Prostate gland (tissue), 2 donors: ENCODE measurements around the gene KISS1. TPM values are rescaled to one million over a fixed set of nuclear protein-coding genes. Genes with fewer than 3 reads are reported as not detected.

Experiments
- DNase-seq: peaks from one replicate; pipeline ENCODE4 v3.0.0-alpha.2; 2019; ENCODE audit warnings: low spot score
- H3K27ac ChIP-seq, 2 donors: fragments of 200-600 bp; sonication (generic); 2 replicates each; pipeline ENCODE4 v1.5.1; 2017 to 2019
- H3K27me3 ChIP-seq: fragments of 200-600 bp; sonication (generic); replicated peaks from 2 replicates; pipeline ENCODE4 v1.5.1; 2019; ENCODE audit not compliant: insufficient read depth
- H3K36me3 ChIP-seq, 2 donors: fragments of 200-600 bp; sonication (generic); 1 replicate in 1 of 2; 2 replicates in 1 of 2; pipeline versions ENCODE4 v1.5.1 to v1.8.1; 2017 to 2019
- H3K4me1 ChIP-seq: fragments of 200-600 bp; sonication (generic); replicated peaks from 2 replicates; pipeline ENCODE4 v1.5.1; 2019
- H3K4me3 ChIP-seq, 2 donors: fragments of 200-600 bp; sonication (generic); 2 replicates each; pipeline ENCODE4 v1.5.1; 2017 to 2019
- H3K9me3 ChIP-seq: fragments of 200-600 bp; sonication (generic); 2 replicates; pipeline ENCODE4 v1.5.1; 2017
- CTCF ChIP-seq, 4 experiments: fragments of 200-600 bp in 2 of 4; fragments of 450-650 bp in 2 of 4; sonication (generic) in 2 of 4; IDR thresholded peaks; 1 replicate in 3 of 4; 2 replicates in 1 of 4; pipeline ENCODE4 v1.5.1; 2016 to 2019; ENCODE audit warnings: antibody characterized with exemption in 4 of 4, mild to moderate bottlenecking in 2 of 4, moderate library complexity in 2 of 4
- POLR2A ChIP-seq: fragments of 450-650 bp; IDR thresholded peaks from one replicate; pipeline ENCODE4 v1.6.1; 2016; ENCODE audit warnings: antibody characterized with exemption, mild to moderate bottlenecking
- POLR2AphosphoS5 ChIP-seq: sonication (generic); formaldehyde crosslinking; IDR thresholded peaks from one replicate; pipeline ENCODE4 v1.6.1; 2017; ENCODE audit warnings: antibody characterized with exemption
- WGBS: methylation state at CpG from one replicate; pipeline ENCODE4 v1.1.5; 2018; 5-methylcytosine and 5-hydroxymethylcytosine counted together
- intact Hi-C: fragments of 100-400 bp; cut with DNase I; formaldehyde crosslinking; loops from one replicate; pipeline ENCODE4 v1.14.2; 2022
- total RNA-seq, 2 donors: library from RNA; depleted of rRNA; stranded (reverse); fragments of >200 nt; gene quantifications; one replicate each; pipeline ENCODE4 v1.1.0, GENCODE V29; 2016

KISS1 gene
- total RNA-seq, 2 donors from 2014 or later: 6.0 TPM; not detected in 1

- Histone ChIP-seq H3K4me1 (peaks cover 3% of the 10 kb centered on the region), H3K36me3 (no peaks in the 10 kb centered on the region), H3K27ac (no peak overlapping the region)
These were observed 47.2 kb downstream of the KISS1 start for GRCh38 chr1:204149107-204149506.

GRCh38 chr1:204147406-204148383, 48.6 kb downstream of the KISS1 start:
- peaks cover 3% of the 10 kb centered on the region for H3K4me1 ChIP-seq
- no peak overlapping the region for H3K4me3 ChIP-seq
- H3K27me3 ChIP-seq: no peaks in the 10 kb centered on the region
- no peak overlapping the region for H3K27ac ChIP-seq
- intact Hi-C loops: no loop called here
- DNase-seq: no peak
- 91% methylated on average over 13 of the region's 13 CpGs for WGBS
- no peaks in the 10 kb centered on the region for H3K9me3 ChIP-seq
- no peak for TF ChIP-seq CTCF (IDR thresholded peaks at IDR 0.05)
- no peaks in the 10 kb centered on the region for H3K36me3 ChIP-seq

More at GRCh38 chr1:204149107-204149506, 47.2 kb downstream of the KISS1 start:
- intact Hi-C loops: no loop called here
- peak; percentile 46 for DNase-seq
- Histone ChIP-seq H3K4me3 (no peak overlapping the region), H3K27me3 (no peaks in the 10 kb centered on the region), H3K9me3 (no peaks in the 10 kb centered on the region)
- no peak for TF ChIP-seq CTCF (IDR thresholded peaks at IDR 0.05)
- TF ChIP-seq POLR2AphosphoS5: peak; percentile 54
- 57% methylated on average over 2 of the region's 2 CpGs for WGBS

GRCh38 chr1:204146965-204147364, 49.3 kb downstream of the KISS1 start:
- TF ChIP-seq CTCF (IDR thresholded peaks at IDR 0.05) (no peak), POLR2AphosphoS5 (no peak), POLR2A (no peak)
- no peak for DNase-seq
- Histone ChIP-seq H3K9me3 (no peaks in the 10 kb centered on the region), H3K4me3 (no peak overlapping the region), H3K36me3 (no peaks in the 10 kb centered on the region), H3K27me3 (no peaks in the 10 kb centered on the region), H3K27ac (no peak overlapping the region), H3K4me1 (no peaks in the 10 kb centered on the region)
- WGBS: 88% methylated on average over 7 of the region's 7 CpGs
- intact Hi-C loops: no loop called here

GRCh38 chr1:204146309-204146708, 50.0 kb downstream of the KISS1 start:
- no peak for DNase-seq
- TF ChIP-seq POLR2A (no peak), CTCF (IDR thresholded peaks at IDR 0.05) (no peak), POLR2AphosphoS5 (no peak)
- 76% methylated on average over 6 of the region's 6 CpGs for WGBS
- intact Hi-C loops: no loop called here
- Histone ChIP-seq H3K36me3 (no peaks in the 10 kb centered on the region), H3K27ac (no peak overlapping the region), H3K4me3 (no peak overlapping the region), H3K4me1 (no peaks in the 10 kb centered on the region), H3K9me3 (no peaks in the 10 kb centered on the region), H3K27me3 (no peaks in the 10 kb centered on the region)

GRCh38 chr1:204145033-204145504, 51.2 kb downstream of the KISS1 start:
- TF ChIP-seq CTCF (IDR thresholded peaks at IDR 0.05) (no peak), POLR2A (no peak), POLR2AphosphoS5 (no peak)
- intact Hi-C loops: no loop called here
- no peaks in the 10 kb centered on the region for H3K4me1 ChIP-seq

More at GRCh38 chr1:204145033-204145504, 51.2 kb downstream of the KISS1 start:
- Histone ChIP-seq H3K9me3 (no peaks in the 10 kb centered on the region), H3K27ac (no peak overlapping the region), H3K4me3 (no peak overlapping the region), H3K36me3 (no peaks in the 10 kb centered on the region), H3K27me3 (no peaks in the 10 kb centered on the region)
- no peak for DNase-seq
- WGBS: 65% methylated on average over 4 of the region's 4 CpGs
